ENCODE results near the gene VMP1. TPM values are rescaled to one million over a fixed set of nuclear protein-coding genes. Genes with fewer than 3 reads are reported as not detected.

Gene VMP1
- total RNA-seq, 2 experiments from 2014 or later = 73.6 to 81.1 TPM

DNA sequence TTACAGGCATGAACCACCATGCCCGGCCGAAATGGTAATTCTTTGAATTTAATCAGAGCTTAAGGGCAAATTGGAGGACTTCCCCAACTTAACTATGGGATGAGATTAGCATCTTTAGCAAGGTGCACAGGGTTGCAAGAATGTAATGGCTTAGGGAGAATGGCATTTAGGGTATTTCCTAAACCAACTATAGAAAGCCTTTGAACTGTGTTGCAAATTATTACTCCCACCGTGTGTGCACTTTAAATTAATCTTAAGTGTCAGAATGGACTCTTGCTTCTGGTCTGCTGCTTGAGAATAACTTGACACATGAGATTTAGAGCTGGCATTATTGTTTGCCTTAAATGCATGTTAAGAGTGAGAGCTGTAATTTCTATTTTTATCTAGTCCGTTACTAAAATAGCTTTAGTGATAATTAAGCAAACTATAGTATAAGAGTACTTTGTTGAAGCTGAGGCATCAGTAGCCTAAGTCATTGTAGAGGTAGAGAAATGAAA, 125.5 kb downstream of the VMP1 start:
- no peaks in the 10 kb centered on the region for H3K36me3 ChIP-seq (ENCODE audit: insufficient read depth, low read length)
- no peak overlapping the region for H3K27ac Mint-ChIP-seq
- CTCF ChIA-PET = interaction anchor here (0.7 to 1.8 kb wide), 2 partner anchors 26 to 70 kb away, joined by 3 to 7 read pairs; no protein-coding TSS in a partner anchor
- H3K4me3 Mint-ChIP-seq = no peak overlapping the region
- no peaks in the 10 kb centered on the region for H3K27me3 Mint-ChIP-seq
- no peak for ATAC-seq (ENCODE audit: poor library complexity)
- POLR2A ChIA-PET = interaction anchor here (2.2 kb wide), 1 partner anchor 16 kb away, joined by 6 read pairs; no protein-coding TSS in a partner anchor
- H3K27me3 ChIP-seq (ENCODE audit: control insufficient read depth in 1 of 2, insufficient read depth in 2 of 2, low read length in 2 of 2) = no peaks in the 10 kb centered on the region
- peaks cover 6% of the 10 kb centered on the region for H3K36me3 Mint-ChIP-seq (ENCODE audit: low read depth)
- peaks cover 42% of the 10 kb centered on the region for H3K4me1 ChIP-seq (ENCODE audit: insufficient read depth, low read length)
- DNase-seq = peak in 1 of 14 experiments; percentile 38
- peaks cover 54% of the 10 kb centered on the region for H3K4me1 Mint-ChIP-seq (ENCODE audit: low read depth)
- no peaks in the 10 kb centered on the region for H3K9me3 Mint-ChIP-seq
- H3K9me3 ChIP-seq (ENCODE audit: control insufficient read depth in 1 of 2, insufficient read depth in 1 of 2, low read length in 2 of 2) = no peaks in the 10 kb centered on the region
- intact Hi-C loops (cut with DNase I, micrococcal nuclease) = no loop called here
- no peak overlapping the region for H3K27ac ChIP-seq (ENCODE audit: low read depth in 1 of 2, low read length in 2 of 2)
- no peak overlapping the region for H3K4me3 ChIP-seq (ENCODE audit: low read length)
- TF ChIP-seq, protein P1, sequence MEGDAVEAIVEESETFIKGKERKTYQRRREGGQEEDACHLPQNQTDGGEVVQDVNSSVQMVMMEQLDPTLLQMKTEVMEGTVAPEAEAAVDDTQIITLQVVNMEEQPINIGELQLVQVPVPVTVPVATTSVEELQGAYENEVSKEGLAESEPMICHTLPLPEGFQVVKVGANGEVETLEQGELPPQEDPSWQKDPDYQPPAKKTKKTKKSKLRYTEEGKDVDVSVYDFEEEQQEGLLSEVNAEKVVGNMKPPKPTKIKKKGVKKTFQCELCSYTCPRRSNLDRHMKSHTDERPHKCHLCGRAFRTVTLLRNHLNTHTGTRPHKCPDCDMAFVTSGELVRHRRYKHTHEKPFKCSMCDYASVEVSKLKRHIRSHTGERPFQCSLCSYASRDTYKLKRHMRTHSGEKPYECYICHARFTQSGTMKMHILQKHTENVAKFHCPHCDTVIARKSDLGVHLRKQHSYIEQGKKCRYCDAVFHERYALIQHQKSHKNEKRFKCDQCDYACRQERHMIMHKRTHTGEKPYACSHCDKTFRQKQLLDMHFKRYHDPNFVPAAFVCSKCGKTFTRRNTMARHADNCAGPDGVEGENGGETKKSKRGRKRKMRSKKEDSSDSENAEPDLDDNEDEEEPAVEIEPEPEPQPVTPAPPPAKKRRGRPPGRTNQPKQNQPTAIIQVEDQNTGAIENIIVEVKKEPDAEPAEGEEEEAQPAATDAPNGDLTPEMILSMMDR (IDR thresholded peaks at IDR 0.05) = no peak

DNA sequence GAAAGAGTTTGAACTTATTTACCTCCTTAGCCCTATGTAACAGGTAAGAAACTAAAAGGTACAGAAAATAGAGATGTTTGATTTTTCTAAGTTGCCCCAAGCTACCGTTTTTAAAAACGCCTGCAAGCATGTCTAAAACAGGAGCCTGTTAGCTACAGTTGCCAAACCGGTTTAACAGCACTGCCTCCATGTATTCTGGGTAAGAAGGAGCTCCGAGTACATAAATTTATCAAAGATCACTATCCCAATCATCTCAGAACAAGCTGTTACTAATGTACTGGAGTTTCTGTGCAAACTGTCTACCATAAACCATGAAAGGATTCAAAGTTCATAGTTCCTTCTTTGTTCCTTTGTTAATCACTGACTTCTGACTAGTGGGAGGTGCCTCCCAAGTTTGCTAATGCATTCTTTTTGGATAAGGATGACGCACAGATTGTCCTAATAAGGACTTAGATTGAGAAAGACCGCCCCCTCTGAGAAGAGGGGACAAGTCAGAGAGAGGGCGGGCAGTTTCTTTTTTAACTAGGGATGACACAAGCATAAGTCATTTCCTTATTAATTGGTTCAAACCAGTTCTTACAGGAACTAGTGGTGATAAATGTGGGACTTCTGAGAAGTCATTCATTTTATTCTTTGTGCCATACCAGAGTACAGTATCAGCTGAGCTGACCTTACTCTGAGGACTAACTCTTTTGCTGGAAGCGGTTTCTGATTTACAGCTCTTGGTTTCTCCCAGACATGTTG, 130.0 kb downstream of the VMP1 start:
- Mint-ChIP-seq H3K4me1 (ENCODE audit: low read depth) (peaks cover 68% of the 10 kb centered on the region), H3K27ac (peak overlapping the region; percentile 86), H3K36me3 (ENCODE audit: low read depth) (peaks cover 45% of the 10 kb centered on the region), H3K27me3 (no peaks in the 10 kb centered on the region), H3K4me3 (peak overlapping the region; percentile 94), H3K9me3 (no peaks in the 10 kb centered on the region)
- peak; percentile 89 for ATAC-seq (ENCODE audit: poor library complexity)
- H3K27ac ChIP-seq (ENCODE audit: low read depth in 1 of 2, low read length in 2 of 2) = peak overlapping the region; percentile 77 to 92
- peak overlapping the region; percentile 82 for H3K4me3 ChIP-seq (ENCODE audit: low read length)
- intact Hi-C loops (cut with DNase I, micrococcal nuclease) = loop anchor here (1.0 to 5.0 kb wide), 3 partner anchors 50 to 55 kb away; partner anchors contain the start of genes RPS6KB1 (in 1 of the 2) and TUBD1 (in 1 of the 2)
- H3K27me3 ChIP-seq (ENCODE audit: control insufficient read depth in 1 of 2, insufficient read depth in 2 of 2, low read length in 2 of 2) = no peaks in the 10 kb centered on the region
- peaks cover 13% of the 10 kb centered on the region for H3K4me1 ChIP-seq (ENCODE audit: insufficient read depth, low read length)
- TF ChIP-seq, protein P1 (IDR thresholded peaks at IDR 0.05) = no peak
- H3K36me3 ChIP-seq (ENCODE audit: insufficient read depth, low read length) = peaks cover 9% of the 10 kb centered on the region
- H3K9me3 ChIP-seq (ENCODE audit: control insufficient read depth in 1 of 2, insufficient read depth in 1 of 2, low read length in 2 of 2) = no peaks in the 10 kb centered on the region
- CTCF ChIA-PET = interaction anchor here (0.5 to 3.4 kb wide), 10 partner anchors 10 to 103 kb away, joined by 3 to 39 read pairs (median 3); no protein-coding TSS in a partner anchor
- POLR2A ChIA-PET = interaction anchor here (0.7 to 4.9 kb wide), 13 partner anchors 9 to 218 kb away, joined by 3 to 86 read pairs (median 11); partner anchors contain the start of genes CLTC, PTRH2, RPS6KB1 and TUBD1
- DNase-seq = peak in 10 of 14 experiments; percentile 34 to 98 (median 65)

- DNase-seq (peak in 5 of 14 experiments; percentile 30 to 65 (median 61)), ATAC-seq (ENCODE audit: poor library complexity) (no peak)
- Histone ChIP-seq H3K4me1 (ENCODE audit: insufficient read depth, low read length) (peaks cover 18% of the 10 kb centered on the region), H3K4me3 (ENCODE audit: low read length) (peak overlapping the region; percentile 82), H3K36me3 (ENCODE audit: insufficient read depth, low read length) (peaks cover 9% of the 10 kb centered on the region), H3K27me3 (ENCODE audit: control insufficient read depth in 1 of 2, insufficient read depth in 2 of 2, low read length in 2 of 2) (no peaks in the 10 kb centered on the region), H3K9me3 (ENCODE audit: control insufficient read depth in 1 of 2, insufficient read depth in 1 of 2, low read length in 2 of 2) (no peaks in the 10 kb centered on the region), H3K27ac (ENCODE audit: low read depth in 1 of 2, low read length in 2 of 2) (peak overlapping the region; percentile 77 to 92)
- H3K4me1 Mint-ChIP-seq (ENCODE audit: low read depth) = peaks cover 68% of the 10 kb centered on the region
- TF ChIP-seq, protein P1 (IDR thresholded peaks at IDR 0.05) = no peak
- H3K27ac Mint-ChIP-seq = peak overlapping the region; percentile 86
- H3K4me3 Mint-ChIP-seq = peak overlapping the region; percentile 94
- intact Hi-C loops (cut with DNase I, micrococcal nuclease) = loop anchor here (5.0 kb wide), 2 partner anchors 51 to 54 kb away; partner anchors contain the start of genes RPS6KB1 (in 1 of the 2) and TUBD1 (in 1 of the 2)
- ChIA-PET CTCF (interaction anchor here (0.6 to 3.4 kb wide), 8 partner anchors 8 to 85 kb away, joined by 3 to 39 read pairs (median 4); no protein-coding TSS in a partner anchor), POLR2A (interaction anchor here (0.7 to 4.9 kb wide), 14 partner anchors 10 to 218 kb away, joined by 3 to 86 read pairs (median 10); partner anchors contain the start of genes CLTC, PTRH2, RPS6KB1 and TUBD1)
- no peaks in the 10 kb centered on the region for H3K9me3 Mint-ChIP-seq
- no peaks in the 10 kb centered on the region for H3K27me3 Mint-ChIP-seq
- peaks cover 46% of the 10 kb centered on the region for H3K36me3 Mint-ChIP-seq (ENCODE audit: low read depth)
Measured at GRCh38 chr17:59838052-59838916, 130.8 kb downstream of the VMP1 start.
